Fibroblast of the aortic adventitia (primary cell): ENCODE measurements around the gene PSMD13. TPM values are rescaled to one million over a fixed set of nuclear protein-coding genes. Genes with fewer than 3 reads are reported as not detected.

ENCODE experiments used
- DNase-seq: peaks from one replicate; pipeline ENCODE4 v3.0.0-alpha.2; 2010; ENCODE audit warnings: low read depth
- H3K4me3 ChIP-seq: 2 replicates; pipeline ENCODE4 v1.5.1; 2011; ENCODE audit warnings: low read depth, mild to moderate bottlenecking, control low read depth, low read length, moderate library complexity
- CTCF ChIP-seq: IDR thresholded peaks from 2 replicates; pipeline ENCODE4 v1.5.1; 2011; ENCODE audit warnings: mild to moderate bottlenecking, low read length, control low read depth, inconsistent platforms; ENCODE audit not compliant: insufficient read depth
- total RNA-seq: library from RNA; depleted of rRNA; stranded (reverse); fragments of >200 nt; gene quantifications from 2 replicates; pipeline ENCODE4 v1.2.3, GENCODE V29; 2012; ENCODE audit warnings: low replicate concordance

PSMD13 gene
- total RNA-seq, 1 donor = 96.9 TPM

GRCh38 chr11:270451-271318 is 33.9 kb downstream of the PSMD13 start:
- DNase-seq = no peak
- H3K4me3 ChIP-seq = no peak overlapping the region
- no peak for TF ChIP-seq CTCF

- TF ChIP-seq CTCF = no peak
- no peak for DNase-seq
- H3K4me3 ChIP-seq = no peak overlapping the region
These were observed 34.5 kb downstream of the PSMD13 start for GRCh38 chr11:271319-271715.

- TF ChIP-seq CTCF = no peak
- no peak for DNase-seq
- H3K4me3 ChIP-seq = no peak overlapping the region
These were observed 35.6 kb downstream of the PSMD13 start for GRCh38 chr11:272195-272930.

- no peak for DNase-seq
- no peak overlapping the region for H3K4me3 ChIP-seq
- TF ChIP-seq CTCF = no peak
These were observed 36.1 kb downstream of the PSMD13 start for GRCh38 chr11:272931-273198.

- no peak for DNase-seq
- H3K4me3 ChIP-seq = no peak overlapping the region
- no peak for TF ChIP-seq CTCF
These were observed 39.4 kb downstream of the PSMD13 start for GRCh38 chr11:276219-276618.

- DNase-seq = no peak
- no peak within 1 kb of the TSS for H3K4me3 ChIP-seq
- no peak for TF ChIP-seq CTCF
These were observed 41.5 kb downstream of the PSMD13 start, which contains the start of gene NLRP6 for GRCh38 chr11:278001-278951. NLRP6 (plus strand) TSS chr11:278407; CDS start chr11:278570, 163 bp downstream.
